ENCODE measurements around the gene MCM7. TPM values are rescaled to one million over a fixed set of nuclear protein-coding genes. Genes with fewer than 3 reads are reported as not detected.
A peak's percentile ranks its signal among the peaks of the same experiment; 100 is the strongest.

MCM7 gene
- total and polyA plus RNA-seq, 2 of the 13 experiments (the other 11 are each of a cell fraction or from before 2014, with no cell fraction given), result 84.5 to 214 TPM

GRCh38 chr7:100080907-100081534 is 20.2 kb downstream of the MCM7 start (continued):
- TF ChIP-seq ZNF512B (CRISPR knock-in tag; IDR thresholded peaks at IDR 0.05; ENCODE audit: borderline replicate concordance), result no peak
- no peak for TF ChIP-seq ZBTB46 (CRISPR knock-in tag; IDR thresholded peaks at IDR 0.05; ENCODE audit: borderline replicate concordance)
- no peak for TF ChIP-seq SIN3B (IDR thresholded peaks at IDR 0.05; ENCODE audit: low read length)
- no peak for TF ChIP-seq RORA (CRISPR knock-in tag; IDR thresholded peaks at IDR 0.05)
- TF ChIP-seq ZFP1 (CRISPR knock-in tag; IDR thresholded peaks at IDR 0.05), result no peak
- no peak for TF ChIP-seq GATAD2A (CRISPR knock-in tag; IDR thresholded peaks at IDR 0.05)
- TF ChIP-seq ZSCAN29 (CRISPR knock-in tag; conservative IDR thresholded peaks at IDR 0.05), result no peak
- no peak for TF ChIP-seq ZHX1 (CRISPR knock-in tag; IDR thresholded peaks at IDR 0.05; ENCODE audit: low read depth)
- no peak for TF ChIP-seq PRPF4 (IDR thresholded peaks at IDR 0.05; ENCODE audit: low read depth, low read length, poor library complexity, severe bottlenecking)
- TF ChIP-seq HNRNPH1 (optimal IDR thresholded peaks at IDR 0.05; ENCODE audit: low read depth, low read length), result no peak
- TF ChIP-seq ZNF75D (CRISPR knock-in tag; IDR thresholded peaks at IDR 0.05; ENCODE audit: borderline replicate concordance), result no peak
- TF ChIP-seq ZNF292 (CRISPR knock-in tag; IDR thresholded peaks at IDR 0.05; ENCODE audit: borderline replicate concordance, low read depth), result no peak
- TF ChIP-seq MYC (CRISPR knock-in tag; IDR thresholded peaks at IDR 0.05; ENCODE audit: borderline replicate concordance), result no peak
- TF ChIP-seq POLR2A (IDR thresholded peaks at IDR 0.05; ENCODE audit: insufficient read depth in 1 of 2, low read depth in 2 of 2, low read length in 2 of 2), result peak; percentile 24 to 76; a peak in 2 of 4 replicates
- no peak for TF ChIP-seq NCOA1 (CRISPR knock-in tag; IDR thresholded peaks at IDR 0.05)
- TF ChIP-seq ZNF317 (CRISPR knock-in tag; IDR thresholded peaks at IDR 0.05), result no peak
- no peak for TF ChIP-seq ZNF18 (CRISPR knock-in tag; IDR thresholded peaks at IDR 0.05; ENCODE audit: insufficient replicate concordance)
- no peak for TF ChIP-seq ZNF224 (CRISPR knock-in tag; IDR thresholded peaks at IDR 0.05)
- no peak; the same call in 1 of the 2 replicates for TF ChIP-seq ZNF501 (CRISPR knock-in tag; IDR thresholded peaks at IDR 0.05)
- no peak; the same call in 1 of the 2 replicates for TF ChIP-seq ZSCAN20 (CRISPR knock-in tag; IDR thresholded peaks at IDR 0.05; ENCODE audit: borderline replicate concordance)
- no peak for TF ChIP-seq GLI4 (CRISPR knock-in tag; IDR thresholded peaks at IDR 0.05; ENCODE audit: borderline replicate concordance)
- no peak for TF ChIP-seq YY1 (IDR thresholded peaks at IDR 0.05; ENCODE audit: insufficient read depth, insufficient replicate concordance, low read depth, low read length)

All from HepG2 (cell line).